Astrocyte of the hippocampus (primary cell): ENCODE measurements around the gene GPC3.

ENCODE experiments used
- DNase-seq: peaks from one replicate; pipeline ENCODE4 v3.0.0; 2011; ENCODE audit warnings: low read depth, low spot score

The GPC3 gene

DNA sequence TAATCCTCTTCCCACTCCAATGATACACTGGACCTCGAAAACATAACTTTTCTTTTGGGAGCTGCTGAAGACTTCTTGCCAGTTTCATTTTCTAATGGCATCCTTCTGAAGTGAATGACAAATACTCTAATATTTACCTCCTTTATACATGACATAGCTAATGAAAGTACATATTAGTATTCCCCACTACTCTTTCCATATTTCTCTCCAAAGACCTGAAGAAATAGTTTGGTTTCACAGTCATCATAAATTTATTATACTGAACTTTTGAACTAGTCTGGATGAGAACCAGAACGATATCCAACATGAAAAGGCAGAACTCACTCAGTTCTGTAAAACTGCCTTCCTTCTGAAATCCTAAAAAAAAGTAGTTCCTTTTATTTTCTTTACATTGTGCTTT is 139.1 kb downstream of the GPC3 start:
- DNase-seq: no peak

DNA sequence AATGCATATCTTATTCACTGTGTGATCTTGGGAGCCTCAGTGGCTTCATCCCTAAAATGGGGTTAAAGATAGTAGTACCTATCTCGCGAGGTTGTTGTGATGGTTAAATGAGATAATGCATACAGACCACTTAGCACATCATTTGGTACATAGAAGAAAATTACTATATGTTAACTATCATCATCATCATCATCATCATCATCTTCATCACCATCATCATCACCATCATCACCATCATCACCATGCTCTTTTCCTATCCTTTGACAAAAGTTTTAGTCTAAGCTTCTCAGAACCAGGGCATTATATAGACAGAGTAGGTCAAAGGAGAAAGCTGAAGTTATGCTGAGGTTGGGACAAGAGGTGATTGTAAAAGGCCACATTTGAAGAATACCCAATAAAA is 145.0 kb downstream of the GPC3 start:
- DNase-seq: no peak

DNA sequence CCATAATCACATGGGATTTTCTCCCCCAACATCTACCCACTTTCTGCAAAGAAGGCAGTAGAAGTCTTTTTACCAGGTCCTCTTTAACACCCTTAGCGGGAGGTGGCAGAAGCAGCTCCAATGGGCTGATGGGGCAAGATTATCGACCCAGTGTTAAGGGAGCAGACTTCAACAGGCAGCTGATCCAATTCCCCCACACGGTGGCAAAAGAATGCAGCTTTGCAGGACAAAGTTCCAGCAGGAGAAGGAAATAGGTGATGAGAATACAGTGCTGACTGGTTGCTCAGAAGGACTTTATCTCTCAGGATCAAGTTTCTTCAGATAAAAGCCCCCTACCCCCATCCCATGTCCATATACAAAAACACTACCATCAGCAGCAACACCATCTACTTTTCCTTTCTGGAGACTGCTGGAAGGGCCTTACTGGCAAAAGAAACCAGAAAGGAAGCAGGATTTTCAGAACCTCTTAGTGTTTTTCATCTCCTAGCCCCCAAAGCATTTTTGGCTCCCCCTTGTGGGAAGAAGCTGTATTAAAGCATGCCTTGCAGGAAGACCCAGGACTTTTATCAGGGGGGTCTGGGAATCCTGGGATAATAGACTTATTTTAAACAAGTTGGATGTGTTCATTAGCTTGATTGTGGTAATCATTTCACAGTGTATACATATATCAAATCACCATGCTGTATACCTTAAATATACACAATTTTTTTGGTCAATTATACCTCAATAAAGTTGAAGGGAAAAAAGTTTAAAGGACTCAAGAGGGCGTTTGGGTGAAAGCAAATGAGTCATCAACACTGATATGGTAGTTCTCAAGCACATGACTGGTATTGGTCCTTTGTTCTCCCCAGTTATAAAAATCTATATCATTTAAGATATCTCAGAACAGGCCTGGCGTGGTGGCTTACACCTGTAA is 146.4 kb downstream of the GPC3 start:
- peak; percentile 54 for DNase-seq

DNA sequence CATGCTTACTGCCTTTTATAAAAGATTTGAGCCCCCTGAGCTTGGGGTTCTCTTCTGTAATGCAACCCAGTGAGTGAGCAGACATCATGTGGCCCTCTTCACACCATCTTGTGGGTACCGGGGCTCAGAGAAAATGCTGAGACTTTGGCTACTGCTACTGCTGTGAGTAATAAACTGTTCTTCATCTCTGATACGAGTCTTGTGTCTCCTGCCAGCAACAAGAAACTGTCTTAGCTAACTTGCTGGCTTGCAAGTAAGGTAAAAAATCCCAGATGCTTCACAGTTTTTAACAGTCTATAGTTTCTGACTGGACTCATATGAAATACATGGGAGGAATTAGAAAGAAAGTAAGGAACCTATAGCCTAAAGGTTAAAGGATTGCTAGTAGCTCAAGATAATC is 148.3 kb downstream of the GPC3 start:
- DNase-seq: no peak

DNA sequence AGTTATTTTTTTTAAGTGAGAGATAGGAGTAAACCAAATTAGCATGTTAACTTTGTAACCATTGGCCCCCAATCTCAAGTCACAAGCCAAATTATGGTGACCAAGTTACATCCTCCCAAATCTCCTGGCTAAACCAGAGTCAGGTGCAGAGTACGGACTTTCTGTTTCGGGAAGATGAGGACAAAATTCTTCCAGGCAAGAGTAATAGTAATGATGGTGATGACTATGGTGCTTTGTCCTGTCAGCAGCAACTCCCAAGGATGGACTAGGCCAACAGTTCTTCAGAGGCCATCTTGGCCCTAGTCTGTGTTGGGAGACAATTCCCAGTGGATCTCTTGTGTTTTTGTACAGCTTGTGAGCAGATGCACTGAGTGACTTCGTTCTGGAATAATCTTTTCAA is 148.8 kb downstream of the GPC3 start:
- no peak for DNase-seq

DNA sequence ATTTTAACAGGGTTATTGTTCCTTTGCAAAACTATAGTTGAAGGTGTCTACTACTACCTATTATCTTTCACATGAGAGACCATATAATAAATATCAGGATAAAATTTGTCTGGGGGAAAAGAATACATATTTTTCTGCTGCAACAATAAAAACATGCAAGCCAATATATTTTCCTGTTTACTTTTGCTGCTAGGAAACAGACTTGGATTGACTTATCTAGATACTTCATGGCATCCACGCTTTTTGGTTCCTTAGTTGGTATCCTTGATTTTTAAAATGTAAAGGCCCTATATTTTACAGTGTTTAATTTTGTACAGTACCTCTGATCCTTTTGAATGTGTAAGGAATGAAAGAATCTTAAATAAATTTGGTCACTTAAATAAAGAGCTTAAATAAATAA is 150.6 kb downstream of the GPC3 start:
- DNase-seq: no peak

DNA sequence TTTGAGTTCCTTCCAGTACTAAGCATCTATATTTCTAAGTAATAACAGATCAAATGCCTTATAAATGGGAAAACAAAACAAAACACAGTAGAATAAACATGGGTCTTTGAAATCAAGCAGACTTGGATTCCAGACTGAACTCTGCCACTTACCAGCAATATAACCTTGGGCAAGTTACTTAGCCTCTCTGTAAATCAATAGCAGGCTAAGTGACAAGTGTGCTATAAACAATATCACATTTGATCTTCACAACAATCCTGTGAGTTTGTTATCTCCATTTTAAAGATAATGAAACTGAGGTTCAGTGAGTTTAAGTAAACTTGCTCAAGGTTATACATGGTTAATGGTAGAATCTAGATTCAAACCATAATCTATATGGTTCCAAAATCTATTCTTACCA is 165.8 kb downstream of the GPC3 start:
- DNase-seq: no peak

DNA sequence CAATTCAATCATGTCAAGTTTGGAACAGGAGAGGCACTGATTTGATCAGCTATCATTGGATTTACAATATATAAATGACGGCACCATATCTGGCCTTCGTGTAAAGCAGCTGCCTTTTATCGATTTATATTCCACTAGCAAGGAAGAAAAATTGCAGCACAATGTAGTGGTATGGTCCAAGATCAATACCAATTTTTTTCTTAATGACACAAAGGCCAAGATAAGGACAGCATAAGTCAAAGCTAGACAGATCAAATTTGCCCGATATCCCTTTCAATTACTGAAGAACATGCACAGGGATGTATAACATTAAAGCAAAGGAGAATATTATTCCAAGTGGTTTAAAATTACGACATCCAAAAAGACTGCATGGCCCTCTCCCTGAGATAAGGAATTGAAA is 167.4 kb downstream of the GPC3 start:
- DNase-seq: no peak

DNA sequence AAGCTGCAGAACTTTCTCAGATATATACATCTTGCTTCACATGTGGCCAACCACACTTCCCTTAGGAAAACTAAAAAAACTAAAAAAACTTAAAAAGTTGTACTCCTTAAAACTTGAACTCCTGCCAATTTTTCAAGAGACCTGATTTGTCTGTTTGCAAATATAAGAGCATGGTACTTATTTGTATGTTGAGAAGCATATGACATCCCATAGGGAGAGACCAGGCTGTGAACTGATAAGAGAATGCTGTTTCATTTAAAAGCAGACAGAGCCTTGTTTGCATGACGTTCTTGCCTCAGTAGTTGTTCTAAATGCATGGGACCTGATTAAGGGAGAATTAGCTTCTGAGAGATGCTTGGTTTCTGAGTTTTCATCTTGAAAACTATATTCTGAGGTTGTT is 169.9 kb downstream of the GPC3 start:
- no peak for DNase-seq

DNA sequence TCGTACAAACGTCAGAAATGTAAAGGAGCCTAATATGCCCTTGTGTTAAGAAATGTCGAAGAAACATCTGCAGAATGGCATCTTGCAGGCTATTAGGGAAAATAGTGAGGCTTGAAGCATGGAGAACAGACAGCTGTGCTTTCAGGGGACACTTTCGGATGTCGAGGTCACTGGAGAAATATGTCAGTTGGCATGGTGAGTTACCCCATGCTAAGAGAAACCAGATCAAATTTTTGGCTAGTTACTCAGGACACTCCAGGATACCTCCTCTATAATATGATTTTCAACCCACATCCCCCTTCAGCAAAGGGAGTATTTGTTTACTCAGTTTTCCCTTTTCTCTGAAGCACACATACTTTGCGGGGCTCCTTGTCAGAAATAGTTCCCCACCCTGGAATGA is 171.4 kb downstream of the GPC3 start:
- peak; percentile 34 for DNase-seq

DNA sequence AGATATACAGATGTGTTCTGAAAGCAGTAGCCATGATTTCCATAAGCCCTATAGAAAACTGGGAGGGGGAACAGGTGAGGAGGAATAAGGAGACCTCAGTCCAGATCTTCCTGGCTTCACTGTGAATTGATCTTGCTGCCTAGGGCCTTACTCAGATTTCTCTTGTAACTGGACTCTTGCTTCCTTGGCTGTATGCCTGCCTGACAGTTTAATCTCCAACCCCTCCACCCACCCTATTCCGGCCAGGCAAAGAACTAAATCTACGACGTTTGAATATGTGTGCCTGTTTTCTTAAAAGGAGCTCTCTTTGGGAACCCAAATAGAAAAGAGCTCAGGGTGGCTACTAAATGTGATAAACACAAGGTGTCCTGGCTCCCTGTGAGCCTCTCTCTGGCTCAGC is 173.0 kb downstream of the GPC3 start:
- DNase-seq: no peak

DNA sequence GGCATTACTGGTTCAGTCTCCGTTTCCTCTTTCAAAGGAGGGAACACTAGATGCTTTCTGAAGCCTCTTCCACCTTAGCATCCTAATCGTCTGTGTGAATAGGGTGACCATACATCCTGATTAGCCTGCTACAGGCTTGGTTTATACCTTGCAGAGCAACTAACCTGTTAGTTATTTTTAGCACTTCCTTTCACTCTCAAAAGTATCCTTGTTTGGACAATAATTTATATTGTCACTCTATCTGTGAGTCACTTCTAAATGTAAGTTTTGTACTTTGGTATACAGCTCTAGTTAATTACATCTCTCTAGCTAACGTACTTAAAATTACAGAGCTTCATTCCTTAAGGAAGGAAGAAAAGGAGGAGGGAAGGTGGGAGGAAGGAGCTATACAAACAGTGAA is 174.5 kb downstream of the GPC3 start:
- DNase-seq: no peak

DNA sequence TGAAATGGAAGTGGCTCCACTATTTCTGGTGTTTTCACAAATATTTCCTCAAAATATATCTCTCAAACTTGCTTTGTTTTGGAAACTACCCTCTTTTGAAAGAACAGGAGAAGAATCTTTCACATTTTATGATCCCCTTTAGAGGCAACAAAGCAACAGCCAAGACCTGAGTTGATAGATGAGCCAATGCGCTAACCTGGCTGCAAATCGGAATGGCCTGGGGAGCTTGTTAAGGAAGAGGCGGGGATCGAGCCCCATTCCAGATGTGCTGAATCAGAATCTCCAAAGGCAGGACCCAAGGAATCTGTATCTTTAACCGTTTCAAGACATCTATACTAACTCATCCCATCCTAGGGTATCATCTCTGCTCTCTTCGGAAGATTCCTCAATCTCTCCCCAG is 181.3 kb downstream of the GPC3 start:
- DNase-seq: no peak

DNA sequence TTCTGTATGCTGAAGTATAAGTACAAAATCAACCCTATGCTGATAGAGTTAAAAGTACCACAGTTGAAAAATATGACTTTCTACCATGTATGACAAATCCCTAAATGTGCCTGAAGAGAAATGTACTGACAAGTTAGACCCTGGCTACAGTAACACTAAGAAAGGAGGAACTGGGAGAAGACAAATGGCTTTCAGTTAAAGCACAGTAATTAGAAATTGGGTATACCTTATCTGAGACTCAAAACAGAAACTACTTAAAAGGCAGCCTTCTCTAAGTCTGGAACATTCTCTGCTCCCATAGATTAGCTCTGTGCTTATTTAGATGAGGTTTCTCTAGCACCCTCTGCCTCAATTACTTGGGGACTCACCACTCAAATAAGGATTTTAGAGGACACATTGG is 189.1 kb downstream of the GPC3 start:
- no peak for DNase-seq

DNA sequence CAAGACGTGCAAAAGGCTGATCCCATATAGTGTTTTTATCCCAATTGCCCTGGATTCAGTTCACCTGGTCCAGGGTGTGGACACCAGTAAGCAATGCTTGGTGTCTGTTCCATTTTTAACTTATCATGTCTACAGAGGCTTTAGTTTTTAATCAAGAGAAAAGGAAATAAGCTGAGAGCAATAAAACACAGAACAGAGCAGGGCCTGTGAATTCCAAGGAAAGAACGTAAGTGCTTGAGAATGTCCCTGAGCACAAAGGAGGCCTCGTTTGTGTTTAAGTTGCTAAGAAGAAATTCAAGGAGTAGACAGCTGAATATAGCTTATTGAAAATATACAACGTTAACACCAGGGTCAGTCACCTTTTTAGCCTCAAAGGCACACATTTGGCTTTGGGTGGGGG is 191.3 kb downstream of the GPC3 start:
- DNase-seq: no peak

DNA sequence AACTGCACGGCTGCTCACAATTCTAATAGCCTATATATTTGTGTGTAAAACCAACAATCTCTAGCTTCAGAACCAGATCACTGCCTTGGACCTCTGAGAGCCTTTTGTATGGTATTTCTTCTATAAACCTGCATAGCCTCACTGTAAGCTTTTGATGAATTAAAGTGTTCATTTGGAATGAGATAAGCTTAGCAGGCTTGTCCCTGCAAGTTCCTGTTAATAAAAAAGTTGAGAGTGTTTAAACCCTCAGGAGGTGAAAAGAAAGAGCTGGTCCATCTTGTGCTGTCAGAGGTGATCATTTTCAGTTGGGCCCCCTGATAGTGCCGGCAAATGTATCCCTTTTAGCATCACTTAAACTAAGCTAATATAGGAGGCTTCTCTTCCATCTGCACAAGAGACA is 191.8 kb downstream of the GPC3 start:
- DNase-seq: no peak

DNA sequence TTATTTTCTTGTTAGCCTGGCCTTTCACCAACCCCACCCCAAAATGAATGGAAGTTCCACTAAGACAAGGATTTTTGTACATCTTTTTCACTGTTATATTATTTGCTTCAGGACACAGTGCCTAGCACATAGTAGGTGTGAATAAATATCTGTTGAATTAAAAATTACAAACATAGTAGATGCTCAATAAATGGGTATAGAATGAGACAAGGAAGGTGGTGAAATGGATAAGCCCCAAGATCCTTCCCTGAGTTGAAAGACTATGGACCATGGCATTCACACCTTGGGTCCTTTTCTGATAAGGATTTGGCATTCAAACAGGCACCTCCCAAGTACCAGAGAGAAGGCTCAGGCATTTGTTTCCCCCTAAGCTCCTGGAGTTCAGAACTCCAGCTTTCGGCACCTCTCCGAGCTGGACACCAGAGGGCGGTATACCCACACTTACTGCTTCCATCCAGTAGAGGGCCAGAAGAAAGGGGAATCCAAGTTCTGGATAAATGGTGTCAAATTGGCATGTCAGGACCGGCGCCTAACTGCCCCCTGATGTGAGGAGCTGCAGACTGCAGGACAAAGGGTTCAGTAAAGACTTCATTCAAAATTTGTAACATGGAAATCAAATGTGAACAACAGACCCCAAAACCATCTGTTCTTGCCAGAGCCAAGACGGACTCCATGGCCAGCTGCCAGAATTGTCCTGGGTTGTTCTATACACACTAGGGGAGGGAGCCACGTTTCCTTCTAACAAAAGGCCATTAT is 193.0 kb downstream of the GPC3 start:
- DNase-seq: peak; percentile 84

DNA sequence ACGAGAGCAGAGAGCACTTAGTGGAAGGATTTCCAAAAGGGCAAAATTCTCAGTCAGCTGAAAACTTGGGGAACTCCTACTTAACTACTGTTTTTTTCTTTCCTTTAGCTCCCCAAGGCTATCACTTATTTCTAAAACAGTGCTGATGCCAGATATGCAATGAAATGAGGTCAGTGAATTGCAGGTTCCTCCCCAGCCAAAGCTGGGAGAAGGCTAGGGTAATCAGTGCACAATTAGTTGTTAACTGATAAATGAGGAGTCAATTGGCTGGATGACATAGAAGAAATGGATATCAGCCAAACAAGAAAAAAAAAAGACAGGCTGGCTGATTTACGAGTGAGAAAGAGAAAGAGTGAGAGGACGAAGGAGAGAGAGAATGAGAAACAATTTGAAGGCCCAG is 195.6 kb downstream of the GPC3 start:
- no peak for DNase-seq

DNA sequence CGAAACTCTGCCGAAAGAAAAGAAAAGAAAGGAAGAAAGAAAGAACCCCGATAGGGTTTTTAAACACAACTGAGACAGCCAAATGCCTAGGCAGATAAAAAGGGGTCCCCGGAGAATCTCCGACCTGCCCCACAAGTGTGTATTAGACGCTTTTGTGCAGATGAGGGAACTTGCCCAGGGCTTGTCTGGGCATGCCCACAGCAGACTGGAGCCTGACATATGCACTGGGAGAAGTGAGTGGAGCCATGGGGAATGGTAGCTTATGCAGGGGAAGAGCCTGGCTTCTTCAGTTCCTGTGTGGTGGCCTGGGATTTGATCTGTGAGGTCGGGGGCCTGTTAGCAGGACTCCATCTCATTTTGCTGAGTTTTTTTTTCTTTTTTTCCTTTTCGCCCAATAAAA is 199.0 kb downstream of the GPC3 start:
- DNase-seq: no peak

DNA sequence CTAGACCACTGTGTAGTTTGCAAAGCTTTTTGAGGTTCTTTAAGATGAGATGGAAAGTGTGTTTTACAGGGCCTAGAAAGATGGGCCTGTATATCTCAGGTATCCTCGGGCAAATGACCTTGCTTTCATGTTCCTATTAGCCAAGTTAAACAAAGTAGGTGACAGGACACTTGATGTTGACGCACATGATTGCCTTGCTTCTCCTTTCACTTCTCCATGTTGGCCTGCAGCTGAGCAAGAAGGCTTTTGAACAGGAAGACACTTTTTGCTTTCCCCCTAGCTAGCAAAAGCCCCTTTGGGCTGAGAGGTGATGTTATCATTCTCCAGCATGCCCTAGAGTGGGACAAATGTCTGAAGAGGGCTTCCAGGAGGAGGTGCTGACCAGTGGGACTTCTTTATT is 202.1 kb downstream of the GPC3 start:
- no peak for DNase-seq

DNA sequence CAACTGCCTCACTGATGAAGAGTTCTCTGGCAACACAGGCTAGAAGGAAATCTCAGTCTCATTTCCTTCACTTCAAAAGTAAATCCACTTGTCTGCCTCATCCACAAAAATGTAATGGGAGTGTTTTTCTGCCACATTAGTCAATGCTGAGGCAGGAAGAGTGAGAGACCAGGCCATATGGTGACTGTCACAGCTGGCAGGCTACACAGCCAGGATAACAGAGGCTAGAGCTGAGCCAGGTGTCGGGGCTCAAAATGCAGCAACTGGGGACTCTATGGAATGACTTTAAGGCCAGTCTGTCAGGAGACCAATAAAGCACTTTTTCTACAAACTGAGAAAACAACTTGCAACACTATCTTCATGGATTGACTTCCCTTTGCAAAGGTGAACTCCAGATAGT is 204.2 kb downstream of the GPC3 start:
- DNase-seq: no peak

DNA sequence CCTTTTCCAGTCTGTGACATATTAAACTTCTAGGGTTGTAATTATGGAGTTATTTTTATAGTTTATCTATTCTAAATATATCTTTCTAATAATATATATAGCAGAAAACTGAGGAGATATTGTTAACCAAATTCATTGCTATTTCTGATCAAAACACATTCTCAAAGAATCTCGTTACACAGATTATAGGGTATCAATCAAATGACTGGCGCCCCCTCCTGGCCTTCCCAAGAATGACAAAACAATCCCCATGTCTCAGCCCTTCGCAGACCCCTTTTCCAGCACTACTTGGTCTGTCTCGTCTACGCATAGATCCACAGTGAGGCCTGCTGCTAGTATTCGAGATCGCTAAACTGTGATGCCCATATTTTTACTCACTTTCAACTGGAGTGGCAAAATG is 209.3 kb downstream of the GPC3 start:
- DNase-seq: no peak

DNA sequence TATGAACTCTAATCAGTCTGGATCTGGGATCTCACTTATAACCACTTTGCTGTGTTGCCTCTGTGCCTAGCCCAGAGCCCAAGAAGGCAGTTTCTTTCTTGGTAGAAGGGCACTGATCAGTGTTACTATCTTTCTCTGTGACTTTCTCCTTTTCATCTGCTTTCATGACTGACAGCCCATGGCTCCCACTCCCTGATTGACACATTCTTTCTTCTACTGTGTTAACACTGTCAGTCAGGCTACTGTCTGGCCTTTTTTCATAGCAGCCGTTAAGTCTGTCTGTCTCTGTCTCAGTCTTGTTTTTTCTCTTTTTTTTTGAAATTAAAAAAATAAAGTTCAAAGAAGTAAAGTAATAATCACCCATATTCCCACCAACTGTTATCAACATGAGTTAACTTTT is 210.6 kb downstream of the GPC3 start:
- DNase-seq: no peak
